Trophoblast cell (in vitro differentiated cells and primary cell): Measurements from ENCODE around the gene KPNA1.

ENCODE experiments used
- DNase-seq, 2 donors: peaks; one replicate each; pipeline ENCODE4 v3.0.0-alpha.2; 2016
- H2AFZ ChIP-seq: 2 replicates; pipeline ENCODE4 v1.6.1; 2013; ENCODE audit warnings: low read length, moderate library complexity, mild to moderate bottlenecking; ENCODE audit not compliant: insufficient read depth, poor library complexity
- H2AK5ac ChIP-seq: 2 replicates; pipeline ENCODE4 v1.6.1; 2013; ENCODE audit warnings: mild to moderate bottlenecking, low read length
- H2BK120ac ChIP-seq: 2 replicates; pipeline ENCODE4 v1.6.1; 2013; ENCODE audit warnings: low read length, mild to moderate bottlenecking, moderate library complexity; ENCODE audit not compliant: insufficient read depth, poor library complexity
- H2BK12ac ChIP-seq: 2 replicates; pipeline ENCODE4 v1.6.1; 2013; ENCODE audit warnings: mild to moderate bottlenecking, low read length, moderate library complexity
- H2BK5ac ChIP-seq: 2 replicates; pipeline ENCODE4 v1.6.1; 2013; ENCODE audit warnings: low read length, low read depth, moderate library complexity, mild to moderate bottlenecking; ENCODE audit not compliant: poor library complexity
- H3K14ac ChIP-seq: 2 replicates; pipeline ENCODE4 v1.6.1; 2013; ENCODE audit warnings: mild to moderate bottlenecking, low read length
- H3K18ac ChIP-seq: 2 replicates; pipeline ENCODE4 v1.6.1; 2013; ENCODE audit warnings: mild to moderate bottlenecking, low read length
- H3K23ac ChIP-seq: 2 replicates; pipeline ENCODE4 v1.6.1; 2013; ENCODE audit warnings: low read length
- H3K27ac ChIP-seq: 2 replicates; pipeline ENCODE4 v1.5.1; 2013; ENCODE audit warnings: low read depth, mild to moderate bottlenecking, inconsistent platforms, low read length, moderate library complexity
- H3K27me3 ChIP-seq: 2 replicates; pipeline ENCODE4 v1.6.1; 2013; ENCODE audit warnings: inconsistent platforms, mild to moderate bottlenecking, low read length, moderate library complexity; ENCODE audit not compliant: insufficient read depth
- H3K36me3 ChIP-seq, 2 experiments: 1 replicate in 1 of 2; 2 replicates in 1 of 2; pipeline ENCODE4 v1.6.1; 2013; ENCODE audit warnings: low read length in 2 of 2, mild to moderate bottlenecking in 2 of 2, moderate library complexity in 1 of 2; ENCODE audit not compliant: insufficient read depth in 2 of 2, control insufficient read depth in 1 of 2
- H3K4ac ChIP-seq: 2 replicates; pipeline ENCODE4 v1.6.1; 2013; ENCODE audit warnings: low read depth, mild to moderate bottlenecking, low read length, moderate library complexity
- H3K4me1 ChIP-seq, 2 experiments: 1 replicate in 1 of 2; 2 replicates in 1 of 2; pipeline ENCODE4 v1.6.1; 2013; ENCODE audit warnings: low read length in 2 of 2, mild to moderate bottlenecking in 2 of 2, moderate library complexity in 1 of 2; ENCODE audit not compliant: insufficient read depth in 2 of 2, control insufficient read depth in 1 of 2
- H3K4me2 ChIP-seq: 2 replicates; pipeline ENCODE4 v1.6.1; 2013; ENCODE audit warnings: inconsistent platforms, mild to moderate bottlenecking, low read length, moderate library complexity
- H3K4me3 ChIP-seq: 2 replicates; pipeline ENCODE4 v1.5.1; 2013; ENCODE audit warnings: mild to moderate bottlenecking, low read depth, low read length, inconsistent platforms
- H3K79me1 ChIP-seq: one replicate; pipeline ENCODE4 v1.6.1; 2013; ENCODE audit warnings: low read length
- H3K79me2 ChIP-seq: 2 replicates; pipeline ENCODE4 v1.6.1; 2013; ENCODE audit warnings: low read length, mild to moderate bottlenecking; ENCODE audit not compliant: control insufficient read depth, insufficient read depth, poor library complexity
- H3K9ac ChIP-seq: 2 replicates; pipeline ENCODE4 v1.6.1; 2013; ENCODE audit warnings: mild to moderate bottlenecking, low read length
- H3K9me3 ChIP-seq: 2 replicates; pipeline ENCODE4 v1.6.1; 2013; ENCODE audit warnings: low read depth, mild to moderate bottlenecking, control low read depth, inconsistent platforms, low read length; ENCODE audit not compliant: insufficient read depth
- H4K12ac ChIP-seq: 2 replicates; pipeline ENCODE4 v1.6.1; 2013; ENCODE audit warnings: low read depth, mild to moderate bottlenecking, low read length, moderate library complexity
- H4K8ac ChIP-seq: 2 replicates; pipeline ENCODE4 v1.6.1; 2013; ENCODE audit warnings: low read depth, mild to moderate bottlenecking, low read length, moderate library complexity
- H4K91ac ChIP-seq: one replicate; pipeline ENCODE4 v1.6.1; 2013; ENCODE audit warnings: low read depth, mild to moderate bottlenecking, low read length, moderate library complexity
- WGBS: extraction: QIAGEN DNeasy Blood & Tissue Kit; methylation state at CpG from one replicate; pipeline ENCODE4 v1.1.7; 2013; ENCODE audit warnings: missing lambda C conversion rate; ENCODE audit not compliant: insufficient read length, insufficient coverage; ENCODE audit errors: extremely low coverage; 5-methylcytosine and 5-hydroxymethylcytosine counted together

KPNA1 gene

DNA sequence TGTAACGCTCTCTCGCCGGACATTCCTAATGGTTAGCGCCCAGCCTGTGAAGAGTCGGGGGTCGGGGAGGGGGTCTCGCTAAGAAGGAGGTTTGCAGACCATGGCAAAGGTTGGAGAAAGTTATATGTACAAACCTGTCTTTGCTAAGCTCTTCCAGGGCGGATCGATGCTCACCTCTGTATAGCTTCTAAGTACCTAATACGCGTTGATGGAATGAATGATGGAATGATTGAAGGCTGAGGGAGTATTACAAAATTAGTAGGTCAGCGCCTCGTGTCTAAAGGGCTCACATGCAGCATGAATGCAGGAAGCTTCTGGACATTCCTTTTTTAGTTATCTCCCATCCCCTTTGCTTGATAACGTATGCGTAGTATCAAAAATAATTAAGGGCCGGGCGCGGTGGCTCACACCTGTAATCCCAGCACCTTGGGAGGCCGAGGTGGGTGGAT is 305 bp upstream of the KPNA1 start:
- H3K27ac ChIP-seq: no peak overlapping the region
- H3K9me3 ChIP-seq: no peaks in the 10 kb centered on the region
- H3K36me3 ChIP-seq: no peaks in the 10 kb centered on the region
- H3K14ac ChIP-seq: no peak overlapping the region
- H2AFZ ChIP-seq: peak overlapping the region; percentile 69
- no peak overlapping the region for H3K18ac ChIP-seq
- peaks cover 11% of the 10 kb centered on the region for H3K79me1 ChIP-seq
- peak overlapping the region; percentile 84 for H3K4me2 ChIP-seq
- H2BK120ac ChIP-seq: no peak overlapping the region
- no peak overlapping the region for H2BK5ac ChIP-seq
- H4K91ac ChIP-seq: peak overlapping the region; percentile 2
- H3K79me2 ChIP-seq: peaks cover 13% of the 10 kb centered on the region
- no peak overlapping the region for H3K23ac ChIP-seq
- H4K12ac ChIP-seq: peak overlapping the region; percentile 35
- no peak overlapping the region for H3K9ac ChIP-seq
- H4K8ac ChIP-seq: peak overlapping the region; percentile 68
- DNase-seq: no peak
- H2BK12ac ChIP-seq: no peak overlapping the region
- H3K4ac ChIP-seq: no peak overlapping the region
- peaks cover 8 to 10% of the 10 kb centered on the region in 2 experiments for H3K4me1 ChIP-seq
- H3K4me3 ChIP-seq: peak overlapping the region; percentile 27
- H3K27me3 ChIP-seq: no peaks in the 10 kb centered on the region
- WGBS: no CpG with 5 or more reads among the region's 19 CpGs
- no peak overlapping the region for H2AK5ac ChIP-seq

DNA sequence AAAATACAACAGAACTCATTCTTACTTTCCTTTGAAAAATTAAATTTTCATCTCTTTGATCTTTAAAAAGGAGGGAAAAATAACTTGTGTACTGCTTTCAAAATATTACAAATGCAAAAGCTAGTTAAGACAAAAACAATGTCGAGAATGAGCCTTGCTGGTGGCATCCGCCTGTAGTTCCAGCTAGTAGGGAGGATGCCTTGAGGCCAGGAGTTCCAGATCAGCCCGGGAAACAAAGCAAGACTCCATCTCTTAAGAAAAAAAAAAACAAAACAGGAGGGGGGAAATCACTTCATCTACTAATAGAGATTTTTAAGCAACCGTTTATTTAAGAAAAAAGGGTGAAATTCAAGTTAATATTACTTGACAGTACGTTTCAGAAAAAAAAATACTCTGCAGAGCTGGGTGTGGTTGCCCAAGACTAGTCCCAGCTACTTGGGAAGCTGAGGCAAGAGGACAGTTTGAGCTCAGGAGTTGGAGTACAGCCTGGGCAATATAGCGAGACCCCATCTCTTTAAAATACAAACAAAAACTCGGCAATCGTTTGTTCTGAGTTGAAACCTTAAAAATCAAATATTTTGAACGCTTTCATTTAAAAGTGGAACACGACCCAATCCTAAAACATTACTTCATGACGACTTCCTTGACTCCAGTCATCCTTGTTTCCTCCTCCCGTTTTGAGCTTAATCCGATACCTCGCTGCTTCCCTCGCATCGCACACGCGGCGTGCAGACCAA is 1.2 kb downstream of the KPNA1 start:
- Histone ChIP-seq H3K27me3 (no peaks in the 10 kb centered on the region), H3K36me3 (no peaks in the 10 kb centered on the region), H3K4me2 (peak overlapping the region; percentile 84), H3K27ac (peak overlapping the region; percentile 97), H2BK5ac (peak overlapping the region; percentile 95), H3K9me3 (no peaks in the 10 kb centered on the region), H4K12ac (no peak overlapping the region), H3K4ac (peak overlapping the region; percentile 72), H3K23ac (no peak overlapping the region), H3K4me3 (peak overlapping the region; percentile 93), H3K79me1 (peaks cover 11% of the 10 kb centered on the region), H3K4me1 (peaks cover 8 to 10% of the 10 kb centered on the region in 2 experiments), H4K91ac (peak overlapping the region; percentile 97), H3K9ac (peak overlapping the region; percentile 74), H3K14ac (peak overlapping the region; percentile 99), H3K18ac (peak overlapping the region; percentile 77), H2BK120ac (peak overlapping the region; percentile 79), H4K8ac (peak overlapping the region; percentile 94), H2AFZ (no peak overlapping the region), H2AK5ac (no peak overlapping the region), H3K79me2 (peaks cover 17% of the 10 kb centered on the region), H2BK12ac (no peak overlapping the region)
- WGBS: no CpG with 5 or more reads among the region's 19 CpGs
- DNase-seq: peak; percentile 51 to 76

DNA sequence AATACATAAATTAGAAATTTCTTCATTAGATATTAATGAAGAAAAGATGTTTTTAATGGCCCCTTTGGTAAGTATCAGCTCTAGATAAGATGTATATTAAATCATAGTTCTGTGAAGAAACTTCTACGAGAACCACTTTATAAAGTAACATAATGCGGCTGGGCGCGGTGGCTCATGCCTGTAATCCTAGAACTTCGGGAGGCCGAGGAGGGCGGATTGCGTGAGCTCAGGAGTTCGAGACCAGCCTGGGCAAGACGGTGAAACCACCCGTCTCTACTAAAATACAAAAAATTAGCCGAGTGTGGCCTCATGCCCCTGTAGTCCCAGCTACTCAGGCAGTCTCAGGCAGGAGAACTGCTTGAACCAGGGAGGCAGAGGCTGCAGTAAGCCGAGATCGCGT is 2.5 kb downstream of the KPNA1 start:
- H2AFZ ChIP-seq: no peak overlapping the region
- no peaks in the 10 kb centered on the region for H3K36me3 ChIP-seq
- H3K4me3 ChIP-seq: no peak overlapping the region
- no peak overlapping the region for H4K91ac ChIP-seq
- no peak overlapping the region for H3K9ac ChIP-seq
- H3K4ac ChIP-seq: peak overlapping the region; percentile 98
- H2AK5ac ChIP-seq: no peak overlapping the region
- H3K9me3 ChIP-seq: no peaks in the 10 kb centered on the region
- H3K14ac ChIP-seq: no peak overlapping the region
- no peak for DNase-seq
- H4K12ac ChIP-seq: no peak overlapping the region
- no peak overlapping the region for H3K23ac ChIP-seq
- no CpG with 5 or more reads among the region's 15 CpGs for WGBS
- H3K4me2 ChIP-seq: no peak overlapping the region
- no peak overlapping the region for H3K27ac ChIP-seq
- no peak overlapping the region for H2BK5ac ChIP-seq
- H2BK12ac ChIP-seq: no peak overlapping the region
- no peak overlapping the region for H2BK120ac ChIP-seq
- peaks cover 8 to 10% of the 10 kb centered on the region in 2 experiments for H3K4me1 ChIP-seq
- H3K18ac ChIP-seq: no peak overlapping the region
- no peaks in the 10 kb centered on the region for H3K27me3 ChIP-seq
- no peak overlapping the region for H4K8ac ChIP-seq
- peaks cover 11% of the 10 kb centered on the region for H3K79me1 ChIP-seq
- H3K79me2 ChIP-seq: peaks cover 17% of the 10 kb centered on the region

DNA sequence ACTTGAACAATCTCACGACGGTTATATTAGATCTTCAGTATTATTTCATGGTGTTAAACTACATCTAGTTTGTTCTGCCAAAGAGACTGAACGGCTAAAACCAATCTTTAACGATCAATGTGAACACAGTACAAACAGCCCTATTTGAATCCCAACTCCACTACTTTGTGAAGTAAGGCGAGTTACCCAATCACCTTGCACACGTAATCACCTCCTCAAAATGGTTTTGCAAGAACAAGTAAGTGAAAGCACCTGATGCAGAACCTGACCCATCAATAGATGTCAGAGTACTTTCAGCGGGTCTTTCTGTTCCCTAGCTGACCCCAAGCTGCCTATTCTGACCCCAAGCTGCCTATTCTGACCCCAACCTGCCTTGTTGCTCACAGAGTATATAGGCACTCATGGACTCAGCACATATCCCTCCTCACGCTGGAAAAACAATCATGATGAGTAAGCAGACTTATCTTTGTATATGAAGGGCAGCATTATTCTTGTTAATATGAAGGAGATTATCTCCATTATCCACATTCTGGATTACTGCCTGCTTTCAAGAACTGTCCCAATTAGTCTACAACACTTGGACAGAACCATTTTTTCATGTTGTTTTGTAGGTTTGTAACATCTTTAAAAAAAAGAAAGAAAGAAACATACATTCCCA is 3.7 kb downstream of the KPNA1 start:
- Histone ChIP-seq H2BK120ac (no peak overlapping the region), H2AK5ac (no peak overlapping the region), H3K18ac (no peak overlapping the region), H3K4ac (peak overlapping the region; percentile 4), H3K9me3 (no peaks in the 10 kb centered on the region), H3K27ac (no peak overlapping the region), H2BK5ac (no peak overlapping the region), H2AFZ (no peak overlapping the region), H3K4me1 (peaks cover 8 to 10% of the 10 kb centered on the region in 2 experiments), H3K23ac (no peak overlapping the region), H2BK12ac (no peak overlapping the region), H3K4me2 (no peak overlapping the region), H3K27me3 (no peaks in the 10 kb centered on the region), H4K12ac (no peak overlapping the region), H3K79me1 (peaks cover 11% of the 10 kb centered on the region), H3K79me2 (peaks cover 17% of the 10 kb centered on the region), H3K9ac (no peak overlapping the region), H4K91ac (no peak overlapping the region), H3K4me3 (no peak overlapping the region), H3K14ac (no peak overlapping the region), H4K8ac (no peak overlapping the region), H3K36me3 (no peaks in the 10 kb centered on the region)
- WGBS: no CpG with 5 or more reads among the region's 8 CpGs
- DNase-seq: peak; percentile 13 to 51
